ENCODE data around the gene NKX2-4.
"Not testable (repeated sequence)": the region's sequence is repeated elsewhere in the genome, so short reads cannot be mapped to it uniquely, and the experiment has no call there.

Gene NKX2-4

GRCh38 chr20:21393816-21394519, 3.4 kb downstream of the NKX2-4 start:
- DNase-seq (ENCODE audit: low read depth), result no peak

- DNase-seq (ENCODE audit: low read depth), result no peak
Measured at GRCh38 chr20:21393166-21393565, 4.2 kb downstream of the NKX2-4 start.

- no peak for DNase-seq (ENCODE audit: low read depth)
Measured at GRCh38 chr20:21391972-21392352, 5.4 kb downstream of the NKX2-4 start.

GRCh38 chr20:21391185-21391971, 5.9 kb downstream of the NKX2-4 start:
- DNase-seq (ENCODE audit: low read depth), result no peak

GRCh38 chr20:21390768-21391167, 6.6 kb downstream of the NKX2-4 start:
- DNase-seq (ENCODE audit: low read depth), result no peak

- no peak for DNase-seq (ENCODE audit: low read depth)
Measured at GRCh38 chr20:21389368-21389767, 8.0 kb downstream of the NKX2-4 start.

- no peak for DNase-seq (ENCODE audit: low read depth)
Measured at GRCh38 chr20:21388566-21388965, 8.8 kb downstream of the NKX2-4 start.

- no peak for DNase-seq (ENCODE audit: low read depth)
Measured at GRCh38 chr20:21387528-21387927, 9.8 kb downstream of the NKX2-4 start.

- DNase-seq (ENCODE audit: low read depth), result no peak
Measured at GRCh38 chr20:21386111-21386510, 11.2 kb downstream of the NKX2-4 start.

GRCh38 chr20:21384308-21384892, 12.9 kb downstream of the NKX2-4 start:
- no peak for DNase-seq (ENCODE audit: low read depth)

- DNase-seq (ENCODE audit: low read depth), result no peak
Measured at GRCh38 chr20:21381619-21382018, 15.7 kb downstream of the NKX2-4 start.

- no peak for DNase-seq (ENCODE audit: low read depth)
Measured at GRCh38 chr20:21380711-21381110, 16.6 kb downstream of the NKX2-4 start.

- no peak for DNase-seq (ENCODE audit: low read depth)
Measured at GRCh38 chr20:21378259-21378658, 19.1 kb downstream of the NKX2-4 start.

- DNase-seq (ENCODE audit: low read depth), result no peak
Measured at GRCh38 chr20:21377701-21378100, 19.6 kb downstream of the NKX2-4 start.

- no peak for DNase-seq (ENCODE audit: low read depth)
Measured at GRCh38 chr20:21376626-21377025, 20.7 kb downstream of the NKX2-4 start.

- no peak for DNase-seq (ENCODE audit: low read depth)
Measured at GRCh38 chr20:21373436-21373835, 23.9 kb downstream of the NKX2-4 start.

- DNase-seq (ENCODE audit: low read depth), result no peak
Measured at GRCh38 chr20:21372016-21372415, 25.3 kb downstream of the NKX2-4 start.

- DNase-seq (ENCODE audit: low read depth), result no peak
Measured at GRCh38 chr20:21371193-21371592, 26.1 kb downstream of the NKX2-4 start.

- DNase-seq (ENCODE audit: low read depth), result no peak
Measured at GRCh38 chr20:21368791-21369190, 28.5 kb downstream of the NKX2-4 start.

- DNase-seq (ENCODE audit: low read depth), result not testable (repeated sequence)
Measured at GRCh38 chr20:21366273-21366672, 31.1 kb downstream of the NKX2-4 start.

GRCh38 chr20:21365771-21366170, 31.6 kb downstream of the NKX2-4 start:
- DNase-seq (ENCODE audit: low read depth), result no peak

GRCh38 chr20:21364413-21364812, 32.9 kb downstream of the NKX2-4 start:
- no peak for DNase-seq (ENCODE audit: low read depth)

GRCh38 chr20:21361266-21361665, 36.1 kb downstream of the NKX2-4 start:
- DNase-seq (ENCODE audit: low read depth), result no peak
